Lung (tissue), 12 donors: ENCODE results near the gene ADGRL1. TPM values are rescaled to one million over a fixed set of nuclear protein-coding genes. Genes with fewer than 3 reads are reported as not detected.

ENCODE experiments used
- ATAC-seq: fragments of 200-7000 bp; cut with Tn5 transposase; one replicate; pipeline ENCODE4 v1.9.1; 2020; ENCODE audit warnings: moderate number of reproducible peaks; ENCODE audit not compliant: insufficient read depth, low FRiP score
- DNase-seq, 3 donors: peaks; one replicate each; pipeline ENCODE4 v3.0.0-alpha.2; 2013 to 2017
- H3K27ac ChIP-seq, 2 donors: one replicate each; pipeline ENCODE4 v1.5.1; 2013; ENCODE audit warnings: mild to moderate bottlenecking in 2 of 2, moderate library complexity in 2 of 2, control low read depth in 1 of 2, inconsistent platforms in 1 of 2, low read depth in 1 of 2, low read length in 1 of 2
- H3K27me3 ChIP-seq, 3 donors: one replicate each; pipeline ENCODE4 v1.5.1; 2013; ENCODE audit warnings: low read length in 2 of 3; ENCODE audit not compliant: control insufficient read depth in 3 of 3, insufficient read depth in 3 of 3
- H3K36me3 ChIP-seq, 4 donors: one replicate each; pipeline ENCODE4 v1.5.1; 2013; ENCODE audit warnings: low read length in 4 of 4, mild to moderate bottlenecking in 1 of 4, moderate library complexity in 1 of 4; ENCODE audit not compliant: control insufficient read depth in 4 of 4, insufficient read depth in 4 of 4
- H3K4me1 ChIP-seq, 5 donors: one replicate each; pipeline ENCODE4 v1.5.1; 2013; ENCODE audit warnings: low read length in 5 of 5, mild to moderate bottlenecking in 2 of 5, moderate library complexity in 1 of 5; ENCODE audit not compliant: control insufficient read depth in 5 of 5, insufficient read depth in 5 of 5
- H3K4me3 ChIP-seq: one replicate; pipeline ENCODE4 v1.5.1; 2013; ENCODE audit warnings: mild to moderate bottlenecking, control low read depth, moderate library complexity
- H3K9ac ChIP-seq, 2 donors: one replicate each; pipeline ENCODE4 v1.5.1; 2013; ENCODE audit warnings: low read length in 2 of 2, control low read depth in 1 of 2; ENCODE audit not compliant: insufficient read depth in 1 of 2
- H3K9me3 ChIP-seq, 4 donors: one replicate each; pipeline ENCODE4 v1.5.1; 2013; ENCODE audit warnings: low read length in 3 of 4, mild to moderate bottlenecking in 1 of 4, moderate library complexity in 1 of 4; ENCODE audit not compliant: control insufficient read depth in 4 of 4, insufficient read depth in 3 of 4
- CTCF ChIP-seq: IDR thresholded peaks from 2 replicates; pipeline ENCODE4 v1.5.1; 2012; ENCODE audit warnings: mild to moderate bottlenecking; ENCODE audit errors: control extremely low read depth, extremely low read depth
- WGBS, 2 donors: extraction: QIAGEN DNeasy Blood & Tissue Kit; methylation state at CpG; one replicate each; pipeline ENCODE4 v1.1.7; 2013; 5-methylcytosine and 5-hydroxymethylcytosine counted together
- polyA plus RNA-seq, 2 donors: library from polyadenylated mRNA; stranded (reverse); fragments of 200-250 nt; gene quantifications; one replicate each; pipeline ENCODE4 v1.2.1, GENCODE V29; 2013
- total RNA-seq, 2 donors: library from RNA; depleted of rRNA in 1 of 2; stranded (reverse); fragments of >200 nt in 1 of 2; gene quantifications; one replicate each; pipeline ENCODE4 v1.2.1, GENCODE V29; 2014 to 2021
- donor health status: control.
- donor health status: control.
- donor health status: Bipolar disorder and iron deficiency.
- donor health status: healthy.
- donor health status: DM: yes; HTN: yes; CAD: no.

Gene ADGRL1
- total and polyA plus RNA-seq, 4 donors, result 9.4 to 35.9 (median 19.3) TPM

- Histone ChIP-seq H3K4me3 (no peak overlapping the region), H3K27ac (no peak overlapping the region), H3K27me3 (no peaks in the 10 kb centered on the region), H3K9me3 (no peaks in the 10 kb centered on the region), H3K9ac (no peak overlapping the region), H3K36me3 (no peaks in the 10 kb centered on the region), H3K4me1 (peaks cover 0 to 10% (median 3%) of the 10 kb centered on the region in 5 donors)
- no peak for TF ChIP-seq CTCF
- ATAC-seq (no peak), DNase-seq (no peak)
- 89 to 90% methylated on average over 12 of the region's 12 CpGs for WGBS, 2 donors
Observed at GRCh38 chr19:14142262-14143190, 63.4 kb downstream of the ADGRL1 start.

GRCh38 chr19:14141041-14141440 is 64.9 kb downstream of the ADGRL1 start:
- Histone ChIP-seq H3K9me3 (no peaks in the 10 kb centered on the region), H3K4me1 (peaks cover 0 to 10% (median 5%) of the 10 kb centered on the region in 5 donors), H3K27ac (no peak overlapping the region), H3K9ac (no peak overlapping the region), H3K4me3 (no peak overlapping the region), H3K27me3 (no peaks in the 10 kb centered on the region), H3K36me3 (no peaks in the 10 kb centered on the region)
- no peak for TF ChIP-seq CTCF
- 95 to 97% methylated on average over 8 of the region's 8 CpGs for WGBS, 2 donors
- no peak for DNase-seq
- ATAC-seq, result no peak

GRCh38 chr19:14139944-14140343 is 66.0 kb downstream of the ADGRL1 start:
- Histone ChIP-seq H3K36me3 (no peaks in the 10 kb centered on the region), H3K27ac (peak overlapping the region in 1 of 2 donors; percentile 30), H3K9me3 (no peaks in the 10 kb centered on the region), H3K4me1 (peaks cover 0 to 16% (median 6%) of the 10 kb centered on the region in 5 donors), H3K27me3 (no peaks in the 10 kb centered on the region), H3K4me3 (no peak overlapping the region), H3K9ac (no peak overlapping the region)
- TF ChIP-seq CTCF, result no peak
- 19 to 38% methylated on average over 9 of the region's 9 CpGs for WGBS, 2 donors
- ATAC-seq (no peak), DNase-seq (peak in 1 of 3 donors; percentile 25)
